Measurements from ENCODE around the gene C1QB.
"Not testable (repeated sequence)": the region's sequence is repeated elsewhere in the genome, so short reads cannot be mapped to it uniquely, and the experiment has no call there.

The C1QB gene

GRCh38 chr1:22699681-22700520 lies 46.9 kb downstream of the C1QB start:
- DNase-seq, result no peak

- no peak for DNase-seq
Measured at GRCh38 chr1:22702296-22703085, 49.5 kb downstream of the C1QB start.

GRCh38 chr1:22704440-22705067 lies 51.5 kb downstream of the C1QB start:
- peak; percentile 87 for DNase-seq

- DNase-seq, result no peak
Measured at GRCh38 chr1:22705586-22705985, 52.5 kb downstream of the C1QB start.

GRCh38 chr1:22706100-22706499 lies 53.1 kb downstream of the C1QB start:
- not testable (repeated sequence) for DNase-seq

- no peak for DNase-seq
Measured at GRCh38 chr1:22708777-22709176, 55.7 kb downstream of the C1QB start.

- DNase-seq, result no peak
Measured at GRCh38 chr1:22709227-22709626, 56.2 kb downstream of the C1QB start.

- peak; percentile 74 for DNase-seq
Measured at GRCh38 chr1:22709891-22710700, 57.1 kb downstream of the C1QB start.

- no peak for DNase-seq
Measured at GRCh38 chr1:22710701-22711049, 57.6 kb downstream of the C1QB start, which contains the start of gene EPHB2. EPHB2 (plus strand) TSS chr1:22710839; CDS start chr1:22710983, 144 bp downstream.

- DNase-seq, result no peak
Measured at GRCh38 chr1:22711071-22711470, 58.0 kb downstream of the C1QB start.

Measured in fibroblast of skin of scalp (primary cell).